Kidney tubule cell (primary cell): Measurements from ENCODE around the gene TSPAN7.

ENCODE experiments used
- DNase-seq: peaks from one replicate; pipeline ENCODE4 v3.0.0-alpha.2; 2018; ENCODE audit warnings: low spot score

The TSPAN7 gene

DNA sequence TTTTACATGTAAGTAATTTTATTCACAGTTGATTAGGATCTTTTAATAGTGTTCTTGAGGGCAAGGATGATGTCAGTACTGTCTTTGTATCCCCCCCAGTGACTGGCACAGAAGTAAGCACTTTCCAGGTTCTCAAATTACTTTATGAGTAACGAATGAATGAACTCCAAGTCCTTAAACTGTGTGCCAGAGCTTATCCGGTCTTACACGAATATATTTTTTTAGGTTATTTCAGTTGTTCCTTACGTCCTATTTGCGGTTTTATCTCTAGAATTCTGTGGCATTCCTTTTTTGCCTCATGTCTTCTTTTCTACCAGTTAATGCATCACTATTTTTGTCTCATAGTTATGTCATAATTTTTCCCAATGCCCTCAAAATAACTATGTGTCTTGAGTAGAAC is 133.1 kb downstream of the TSPAN7 start:
- DNase-seq: peak; percentile 1

GRCh38 chrX:38697461-38697860 is 136.1 kb downstream of the TSPAN7 start:
- no peak for DNase-seq

DNA sequence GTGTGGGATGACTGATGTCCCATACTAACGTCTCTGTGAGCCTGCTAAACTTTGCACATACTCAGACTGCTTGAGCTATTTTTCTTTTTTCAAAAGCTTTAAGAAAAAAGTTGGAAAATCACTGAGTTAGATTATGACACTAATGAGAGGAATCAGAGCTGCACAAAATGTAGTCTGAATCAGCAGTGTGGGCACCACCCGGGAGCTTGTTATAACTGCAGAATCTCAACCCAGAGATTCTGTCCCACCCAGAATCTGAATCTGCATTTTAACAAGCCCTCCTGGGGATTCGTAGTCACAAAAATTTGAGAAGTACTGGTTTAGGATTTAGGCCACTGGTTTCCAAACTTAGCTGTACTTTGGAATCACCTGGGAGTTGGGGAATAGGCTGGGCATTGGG is 137.8 kb downstream of the TSPAN7 start:
- no peak for DNase-seq

DNA sequence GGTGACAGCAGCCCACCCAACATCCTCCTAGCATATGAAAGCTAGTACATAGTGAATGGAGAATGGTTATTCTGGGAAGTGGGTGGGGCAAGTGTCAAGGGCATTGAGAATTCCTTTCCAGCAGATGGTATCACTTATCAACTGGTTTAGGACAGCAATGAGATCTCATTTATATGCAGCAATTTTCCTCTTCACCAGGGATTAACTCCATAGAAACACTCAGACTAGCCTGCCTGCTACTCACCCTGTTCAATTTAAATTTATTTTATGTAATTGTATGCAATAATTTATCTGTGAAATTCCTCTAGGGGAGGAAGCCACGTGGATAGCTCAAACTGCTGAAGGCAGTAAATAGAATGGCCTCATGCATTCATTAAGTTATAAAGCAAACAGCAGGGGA is 138.4 kb downstream of the TSPAN7 start:
- no peak for DNase-seq

DNA sequence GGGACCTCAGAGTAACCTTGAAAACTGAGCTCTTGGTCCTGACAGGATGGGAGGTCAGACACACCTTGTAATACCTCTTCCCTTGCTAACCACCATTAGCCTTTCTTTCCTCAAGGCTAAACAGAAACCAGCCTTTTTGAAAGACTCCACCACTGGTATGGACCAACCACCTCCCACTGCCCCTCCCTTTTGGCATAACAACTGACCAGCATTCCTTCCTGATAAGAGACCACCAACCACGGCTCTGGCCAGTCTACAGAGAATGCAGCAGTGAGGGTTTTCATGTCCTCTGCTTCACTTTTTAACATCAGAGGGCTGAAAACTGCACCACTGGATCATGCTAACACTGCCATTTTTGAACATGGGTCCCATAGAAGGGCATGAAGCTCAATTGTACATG is 139.7 kb downstream of the TSPAN7 start:
- no peak for DNase-seq

DNA sequence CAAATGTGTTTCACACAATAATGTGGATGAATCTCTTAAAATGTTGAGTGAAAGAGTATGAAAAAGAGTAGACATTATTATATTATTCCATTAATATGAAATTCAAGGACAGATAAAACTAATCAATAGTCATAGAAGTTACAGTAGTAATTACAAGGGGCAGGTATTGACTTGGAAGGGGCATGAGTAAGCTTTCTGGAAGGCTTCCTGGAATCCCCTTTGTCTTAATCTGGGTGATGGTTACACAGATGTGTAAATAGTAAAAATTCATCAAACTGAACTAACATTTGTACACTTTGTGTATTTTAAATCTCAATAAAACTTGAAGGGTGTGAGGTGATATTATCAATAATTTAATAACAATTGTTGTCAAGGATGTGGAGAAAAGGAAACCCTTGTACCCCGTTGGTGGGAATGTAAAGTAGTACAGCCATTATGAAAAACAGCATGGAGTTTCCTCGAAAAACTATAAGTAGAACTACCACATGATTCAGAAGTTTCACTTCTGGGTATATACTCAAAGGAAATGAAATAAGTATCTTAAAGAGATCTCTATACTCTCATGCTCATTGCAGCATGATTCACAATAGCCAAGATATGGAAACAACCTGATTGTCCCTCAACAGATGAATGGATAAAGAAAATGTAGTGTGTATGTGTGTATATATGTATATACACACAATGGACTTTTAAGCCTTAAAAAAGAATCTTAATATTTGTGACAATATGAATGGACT is 143.0 kb downstream of the TSPAN7 start:
- DNase-seq: no peak

GRCh38 chrX:38717871-38718270 is 156.5 kb downstream of the TSPAN7 start:
- peak; percentile 25 for DNase-seq

- no peak for DNase-seq
Observed at GRCh38 chrX:38718311-38718710, 157.0 kb downstream of the TSPAN7 start.

GRCh38 chrX:38726612-38727011 is 165.3 kb downstream of the TSPAN7 start:
- DNase-seq: no peak

DNA sequence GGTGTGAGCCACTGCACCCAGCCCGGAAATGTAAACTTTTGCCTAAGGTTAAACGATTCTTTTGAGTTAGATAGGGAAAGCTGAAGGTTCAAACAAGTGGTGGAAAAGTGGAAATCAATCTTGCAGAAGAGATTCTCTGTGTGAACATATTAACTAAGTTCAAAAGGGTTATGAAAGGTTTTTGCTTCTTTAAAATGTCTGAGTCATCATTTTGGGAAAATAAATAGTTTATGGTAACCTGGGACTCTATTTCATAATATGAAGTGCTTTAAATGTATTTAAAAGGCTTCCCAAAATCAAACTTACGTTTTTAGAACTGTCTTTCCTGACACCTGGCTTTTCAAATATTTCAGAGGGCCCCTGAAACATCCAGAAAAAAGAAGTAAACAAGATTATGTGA is 166.3 kb downstream of the TSPAN7 start:
- DNase-seq: no peak

GRCh38 chrX:38732866-38733265 is 171.5 kb downstream of the TSPAN7 start:
- peak; percentile 33 for DNase-seq
